T-helper 22 cell (primary cell): ENCODE results near the gene LNPEP.

ENCODE experiments used
- DNase-seq: peaks from one replicate; pipeline ENCODE4 v3.0.0-alpha.2; 2020; ENCODE audit warnings: low read depth

The LNPEP gene

GRCh38 chr5:96935559-96936430 lies at the start of gene LNPEP:
LNPEP (plus strand) TSS chr5:96936080; CDS start chr5:96936156, 76 bp downstream.
- peak; percentile 94 for DNase-seq

- DNase-seq, result no peak
These were observed 42.5 kb upstream of the LNPEP start for GRCh38 chr5:96893342-96893741.

GRCh38 chr5:96896276-96896675 lies 39.6 kb upstream of the LNPEP start:
- DNase-seq, result no peak

GRCh38 chr5:96896806-96897205 lies 39.1 kb upstream of the LNPEP start:
- no peak for DNase-seq

GRCh38 chr5:96901384-96901783 lies 34.5 kb upstream of the LNPEP start:
- DNase-seq, result no peak

GRCh38 chr5:96901841-96902240 lies 34.0 kb upstream of the LNPEP start:
- no peak for DNase-seq

GRCh38 chr5:96902876-96903275 lies 33.0 kb upstream of the LNPEP start:
- no peak for DNase-seq

GRCh38 chr5:96903300-96903699 lies 32.6 kb upstream of the LNPEP start:
- no peak for DNase-seq

GRCh38 chr5:96904054-96904931 lies 31.6 kb upstream of the LNPEP start:
- no peak for DNase-seq

GRCh38 chr5:96905864-96906263 lies 30.0 kb upstream of the LNPEP start:
- no peak for DNase-seq

- no peak for DNase-seq
These were observed 26.9 kb upstream of the LNPEP start for GRCh38 chr5:96909003-96909402.

- no peak for DNase-seq
These were observed 26.4 kb upstream of the LNPEP start for GRCh38 chr5:96909435-96909834.

- no peak for DNase-seq
These were observed 24.7 kb upstream of the LNPEP start for GRCh38 chr5:96911139-96911538.

GRCh38 chr5:96913233-96913632 lies 22.6 kb upstream of the LNPEP start:
- no peak for DNase-seq

GRCh38 chr5:96919754-96920197 lies 16.1 kb upstream of the LNPEP start:
- DNase-seq, result no peak

GRCh38 chr5:96920744-96921355 lies 15.0 kb upstream of the LNPEP start:
- no peak for DNase-seq

- no peak for DNase-seq
These were observed 13.2 kb upstream of the LNPEP start for GRCh38 chr5:96922499-96923244.

GRCh38 chr5:96924016-96924443 lies 11.8 kb upstream of the LNPEP start:
- DNase-seq, result no peak

- DNase-seq, result no peak
These were observed 9.6 kb upstream of the LNPEP start for GRCh38 chr5:96926276-96926675.

GRCh38 chr5:96927008-96927407 lies 8.9 kb upstream of the LNPEP start:
- no peak for DNase-seq

- DNase-seq, result no peak
These were observed 6.8 kb upstream of the LNPEP start for GRCh38 chr5:96928931-96929708.
